H1 (cell line): ENCODE measurements around the gene SLC12A6. TPM values are rescaled to one million over a fixed set of nuclear protein-coding genes. Genes with fewer than 3 reads are reported as not detected.

Source experiments
- CTCF ChIA-PET: fragments of 300-600 bp; sonication (Branson Sonifier 250); formaldehyde crosslinking; loops from one replicate; lab custom pipeline; 2021; ENCODE audit not compliant: partially characterized antibody; lab: Charles Lee
- POLR2A ChIA-PET: fragments of 300-600 bp; sonication (Branson Sonifier 250); formaldehyde crosslinking; loops from one replicate; lab custom pipeline; 2021; ENCODE audit warnings: inconsistent platforms; ENCODE audit not compliant: partially characterized antibody; lab: Charles Lee
- DNase-seq, 2 experiments: peaks; one replicate each; pipeline versions ENCODE4 v3.0.0 to v3.0.0-alpha.2; 2010 to 2022; ENCODE audit warnings: low spot score in 2 of 2, low read depth in 1 of 2, mixed read lengths in 1 of 2
- FAIRE-seq: peaks from 2 replicates; lab custom pipeline; 2011; peaks lifted over from hg19 to GRCh38; lab: Jason Lieb, UNC
- H2AFZ ChIP-seq: 2 replicates; pipeline ENCODE4 v1.8.1; 2012; ENCODE audit warnings: low read length, inconsistent platforms
- H2AK5ac ChIP-seq: 2 replicates; pipeline ENCODE4 v1.6.1; 2013; ENCODE audit warnings: low read depth, low read length
- H2BK120ac ChIP-seq: replicated peaks from 2 replicates; pipeline ENCODE3; 2013; ENCODE audit warnings: low read depth, low read length, inconsistent platforms
- H2BK12ac ChIP-seq: 2 replicates; pipeline ENCODE4 v1.6.1; 2013; ENCODE audit warnings: low read depth, low read length
- H2BK15ac ChIP-seq: 2 replicates; pipeline ENCODE4 v1.6.1; 2013; ENCODE audit warnings: low read length
- H2BK20ac ChIP-seq: 2 replicates; pipeline ENCODE4 v1.6.1; 2013; ENCODE audit warnings: low read length
- H2BK5ac ChIP-seq: 2 replicates; pipeline ENCODE4 v1.6.1; 2013; ENCODE audit warnings: low read depth, low read length
- H3K14ac ChIP-seq: 2 replicates; pipeline ENCODE4 v1.6.1; 2013; ENCODE audit warnings: inconsistent platforms; ENCODE audit not compliant: insufficient read length
- H3K18ac ChIP-seq: 2 replicates; pipeline ENCODE4 v1.6.1; 2013; ENCODE audit warnings: low read length; ENCODE audit errors: extremely low read depth
- H3K23ac ChIP-seq: 2 replicates; pipeline ENCODE4 v1.6.1; 2013; ENCODE audit warnings: inconsistent platforms; ENCODE audit not compliant: insufficient read length
- H3K23me2 ChIP-seq: 2 replicates; pipeline ENCODE4 v1.6.1; 2013; ENCODE audit warnings: low read depth, low read length
- H3K27ac ChIP-seq: 2 replicates; pipeline ENCODE4 v1.6.1; 2011; ENCODE audit warnings: low read depth, low read length, inconsistent platforms
- H3K27me3 ChIP-seq, 4 experiments: replicated peaks in 1 of 4; 1 replicate in 1 of 4; 2 replicates in 3 of 4; pipeline versions ENCODE4 v1.6.1 to v1.8.1; 2011 to 2013; ENCODE audit warnings: low read length in 3 of 4, mild to moderate bottlenecking in 3 of 4, inconsistent platforms in 2 of 4, mixed read lengths in 2 of 4, moderate library complexity in 1 of 4; ENCODE audit not compliant: control insufficient read depth in 3 of 4, insufficient read depth in 3 of 4; ENCODE audit errors: extremely low read depth in 1 of 4
- H3K36me3 ChIP-seq, 4 experiments: 2 replicates each; pipeline versions ENCODE4 v1.6.1 to v1.8.1; 2011 to 2013; ENCODE audit warnings: mild to moderate bottlenecking in 4 of 4, low read length in 3 of 4, moderate library complexity in 2 of 4, control low read depth in 1 of 4, inconsistent platforms in 1 of 4; ENCODE audit not compliant: insufficient read depth in 4 of 4, control insufficient read depth in 2 of 4
- H3K4ac ChIP-seq: replicated peaks from 2 replicates; pipeline ENCODE3; 2013; ENCODE audit warnings: low read length, low read depth, mixed read lengths, inconsistent platforms; ENCODE audit not compliant: insufficient read length
- H3K4me1 ChIP-seq, 4 experiments: replicated peaks in 1 of 4; 1 replicate in 1 of 4; 2 replicates in 3 of 4; pipeline versions ENCODE4 v1.6.1 to v1.8.1; 2011 to 2013; ENCODE audit warnings: low read length in 3 of 4, inconsistent platforms in 2 of 4, mixed read lengths in 1 of 4; ENCODE audit not compliant: insufficient read depth in 4 of 4, control insufficient read depth in 3 of 4
- H3K4me2 ChIP-seq, 2 experiments: 2 replicates each; pipeline versions ENCODE4 v1.6.1 to v1.8.1; 2011 to 2013; ENCODE audit warnings: low read depth in 2 of 2, low read length in 2 of 2, control low read depth in 1 of 2, inconsistent platforms in 1 of 2, mild to moderate bottlenecking in 1 of 2; ENCODE audit not compliant: insufficient read depth in 1 of 2
- H3K4me3 ChIP-seq, 4 experiments: fragments of 200-600, 300-600 bp in 1 of 4; sonication (generic), shearing (Covaris generic), sonication (Bioruptor Twin) in 1 of 4; 2 replicates each; pipeline versions ENCODE4 v1.5.1 to v1.8.1; 2011 to 2016; ENCODE audit warnings: low read length in 4 of 4, low read depth in 3 of 4, control low read depth in 2 of 4, inconsistent platforms in 2 of 4, mild to moderate bottlenecking in 2 of 4, mixed read lengths in 1 of 4, moderate library complexity in 1 of 4; ENCODE audit not compliant: insufficient read depth in 2 of 4; ENCODE audit errors: extremely low read depth in 1 of 4
- H3K56ac ChIP-seq: replicated peaks from 2 replicates; pipeline ENCODE3; 2013; ENCODE audit warnings: low read depth, mild to moderate bottlenecking, mixed read lengths, low read length, inconsistent platforms; ENCODE audit not compliant: insufficient read length
- H3K79me1 ChIP-seq: 2 replicates; pipeline ENCODE4 v1.6.1; 2013; ENCODE audit warnings: low read depth, low read length, control low read depth
- H3K79me2 ChIP-seq, 2 experiments: 2 replicates each; pipeline versions ENCODE4 v1.6.1 to v1.8.1; 2012 to 2013; ENCODE audit warnings: low read length in 2 of 2, mild to moderate bottlenecking in 2 of 2, inconsistent platforms in 1 of 2; ENCODE audit not compliant: insufficient read depth in 2 of 2, control insufficient read depth in 1 of 2
- H3K9ac ChIP-seq, 4 experiments: replicated peaks in 1 of 4; 1 replicate in 1 of 4; 2 replicates in 3 of 4; pipeline versions ENCODE4 v1.6.1 to v1.8.1; 2011 to 2013; ENCODE audit warnings: low read depth in 3 of 4, low read length in 3 of 4, control low read depth in 2 of 4, mild to moderate bottlenecking in 2 of 4, moderate library complexity in 2 of 4, inconsistent platforms in 1 of 4; ENCODE audit errors: extremely low read depth in 1 of 4
- H3K9me3 ChIP-seq, 2 experiments: 2 replicates each; pipeline versions ENCODE4 v1.6.1 to v1.8.1; 2012 to 2013; ENCODE audit warnings: mild to moderate bottlenecking in 2 of 2, moderate library complexity in 2 of 2, control low read depth in 1 of 2, inconsistent platforms in 1 of 2, low read depth in 1 of 2, low read length in 1 of 2, mixed read lengths in 1 of 2; ENCODE audit not compliant: insufficient read depth in 2 of 2
- H4K20me1 ChIP-seq, 2 experiments: replicated peaks in 1 of 2; 2 replicates each; pipeline versions ENCODE3 to v1.8.1; 2011 to 2013; ENCODE audit warnings: inconsistent platforms in 2 of 2, low read length in 2 of 2, mild to moderate bottlenecking in 1 of 2; ENCODE audit not compliant: insufficient read depth in 2 of 2, control insufficient read depth in 1 of 2
- H4K5ac ChIP-seq: 2 replicates; pipeline ENCODE4 v1.6.1; 2013; ENCODE audit warnings: low read length, low read depth, mixed read lengths, inconsistent platforms; ENCODE audit not compliant: insufficient read length
- H4K8ac ChIP-seq: 2 replicates; pipeline ENCODE4 v1.8.0; 2013; ENCODE audit warnings: mild to moderate bottlenecking, moderate library complexity, low read length, inconsistent platforms; ENCODE audit not compliant: insufficient read depth; ENCODE audit errors: extremely low read depth
- H4K91ac ChIP-seq: replicated peaks from 2 replicates; pipeline ENCODE3; 2013; ENCODE audit warnings: low read length, mixed read lengths, inconsistent platforms; ENCODE audit not compliant: insufficient read length
- ASH2L ChIP-seq: fragments of 200-600, 300-600 bp; sonication (generic); IDR thresholded peaks from one replicate; pipeline ENCODE4 v1.7.1; 2017; ENCODE audit warnings: low read length
- BACH1 ChIP-seq: IDR thresholded peaks from 2 replicates; pipeline ENCODE4 v1.6.1; 2012; ENCODE audit warnings: low read length, improper control_type of control experiment
- CBX8 ChIP-seq: fragments of 300-800, 300-1000 bp; sonication (generic); IDR thresholded peaks from 2 replicates; pipeline ENCODE4 v1.7.1; 2016; ENCODE audit warnings: low read depth, low read length, borderline replicate concordance
- CHD1 ChIP-seq: IDR thresholded peaks from 2 replicates; pipeline ENCODE4 v1.6.1; 2012; ENCODE audit warnings: low read depth, low read length, improper control_type of control experiment
- EP300 ChIP-seq, 2 experiments: IDR thresholded peaks; 1 replicate in 1 of 2; 2 replicates in 1 of 2; pipeline ENCODE4 v1.6.1; 2011 to 2012; ENCODE audit warnings: low read depth in 2 of 2, low read length in 2 of 2, mild to moderate bottlenecking in 2 of 2, borderline replicate concordance in 1 of 2, inconsistent platforms in 1 of 2, moderate library complexity in 1 of 2
- HDAC6 ChIP-seq: IDR thresholded peaks from one replicate; pipeline ENCODE4 v1.7.1; 2012; ENCODE audit warnings: low read depth, mild to moderate bottlenecking, inconsistent platforms, low read length, moderate library complexity
- POLR2A ChIP-seq, 2 experiments: IDR thresholded peaks; 1 replicate in 1 of 2; 2 replicates in 1 of 2; pipeline ENCODE4 v1.6.1; 2011; ENCODE audit warnings: low read depth in 2 of 2, low read length in 2 of 2, mild to moderate bottlenecking in 2 of 2; ENCODE audit errors: control extremely low read depth in 1 of 2
- TAF1 ChIP-seq: IDR thresholded peaks from 2 replicates; pipeline ENCODE4 v1.6.1; 2011; ENCODE audit warnings: mild to moderate bottlenecking, low read depth, low read length
- TCF12 ChIP-seq: IDR thresholded peaks from 2 replicates; pipeline ENCODE4 v1.6.1; 2011; ENCODE audit warnings: low read depth, mild to moderate bottlenecking, low read length
- WGBS, 2 experiments: shearing (Covaris generic) in 1 of 2; methylation state at CpG; one replicate each; pipeline versions ENCODE4 v1.1.6 to v1.1.7; 2013 to 2015; ENCODE audit warnings: low lambda C conversion rate in 2 of 2, mixed read lengths in 2 of 2, inconsistent platforms in 1 of 2, low coverage in 1 of 2, missing lambda C conversion rate in 1 of 2; ENCODE audit not compliant: insufficient replicate concordance in 2 of 2, insufficient coverage in 1 of 2, insufficient read length in 1 of 2; ENCODE audit errors: extremely low coverage in 1 of 2, missing lambda C conversion rate in 1 of 2; 5-methylcytosine and 5-hydroxymethylcytosine counted together
- polyA plus RNA-seq, 7 experiments: library from polyadenylated mRNA; depleted of rRNA in 3 of 7; stranded (reverse) in 5 of 7; unstranded in 2 of 7; fragments of >200 nt in 5 of 7; fragments of 200-250 nt in 2 of 7; gene quantifications; 1 replicate in 5 of 7; 2 replicates in 1 of 7; 4 replicates in 1 of 7; pipeline versions ENCODE4 v1.2.1 to v1.2.3, GENCODE V29; 2011 to 2013; ENCODE audit warnings: missing spikeins in 2 of 7, mixed read lengths in 2 of 7
- total RNA-seq: library from RNA; stranded (reverse); fragmentation: NEBNext Ultra II Directional; extraction: Animal tissue kit (Norgen Biotek cat#: 25700); gene quantifications from 2 replicates; pipeline ENCODE4 v1.2.1, GENCODE V29; 2021
- TF ChIP-seq, protein P1 (sequence below): IDR thresholded peaks from 2 replicates; pipeline ENCODE4 v1.6.1; 2012; ENCODE audit warnings: inconsistent platforms
- TF ChIP-seq, protein P2 (sequence below): IDR thresholded peaks from 2 replicates; pipeline ENCODE4 v1.6.1; 2011; ENCODE audit warnings: low read depth, mild to moderate bottlenecking, low read length; ENCODE audit not compliant: insufficient read depth

The SLC12A6 gene
- total and polyA plus RNA-seq, 2 of the 8 experiments (the other 6 are each of a cell fraction or from before 2014, with no cell fraction given): 9.2 to 11.1 TPM

DNA sequence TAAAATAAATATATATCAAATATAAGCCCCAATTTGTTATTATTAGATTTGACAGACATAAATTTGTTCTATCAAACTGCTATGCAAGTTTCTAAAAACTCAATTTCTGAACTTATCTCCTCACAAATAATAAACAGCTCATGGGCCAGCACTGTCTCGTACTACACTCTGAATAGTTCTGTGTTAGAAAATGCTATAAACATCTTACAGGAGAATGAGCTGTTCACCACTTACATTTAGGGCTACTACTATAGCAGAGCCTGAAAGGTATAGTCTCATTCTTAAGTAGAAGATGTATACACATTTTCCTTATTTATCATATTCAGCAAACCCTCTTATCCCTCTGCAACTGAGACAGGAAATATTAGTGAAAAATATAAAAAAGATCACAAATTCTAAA, 12.6 kb downstream of the SLC12A6 start:
- H3K9ac ChIP-seq: no peak overlapping the region
- no peak overlapping the region for H3K23ac ChIP-seq
- H3K4me2 ChIP-seq: no peak overlapping the region
- ChIA-PET CTCF (interaction anchor here (0.7 to 0.9 kb wide), 2 partner anchors 12 to 37 kb away, joined by 3 read pairs; no protein-coding TSS in a partner anchor), POLR2A (no interaction called here)
- no peak overlapping the region for H3K4ac ChIP-seq
- H4K5ac ChIP-seq: no peak overlapping the region
- no peaks in the 10 kb centered on the region for H3K79me2 ChIP-seq
- H2BK5ac ChIP-seq: no peak overlapping the region
- 87% methylated on average over 1 of the region's 1 CpG; no CpG with 5 or more reads in 1 of the 2 experiments for WGBS, 2 experiments
- H2BK20ac ChIP-seq: no peak overlapping the region
- no peak overlapping the region for H3K27ac ChIP-seq
- H3K79me1 ChIP-seq: no peaks in the 10 kb centered on the region
- H3K4me3 ChIP-seq: no peak overlapping the region
- no peaks in the 10 kb centered on the region for H3K4me1 ChIP-seq
- no peaks in the 10 kb centered on the region for H3K27me3 ChIP-seq
- H2AK5ac ChIP-seq: no peak overlapping the region
- H3K14ac ChIP-seq: no peak overlapping the region
- no peak overlapping the region for H4K8ac ChIP-seq
- H2AFZ ChIP-seq: no peak overlapping the region
- DNase-seq: no peak
- 0 out of 8 replicates have a peak, but pooled peaks cover 0 to 5% (median 0%) of the 10 kb centered on the region in 4 experiments for H3K36me3 ChIP-seq
- H3K23me2 ChIP-seq: no peaks in the 10 kb centered on the region
- no peak for FAIRE-seq
- H3K9me3 ChIP-seq: peaks cover 7% of the 10 kb centered on the region in 2 experiments; a peak in 1 of 4 replicates
- H2BK120ac ChIP-seq: no peak overlapping the region
- H2BK12ac ChIP-seq: no peak overlapping the region
- H2BK15ac ChIP-seq: no peak overlapping the region
- no peak overlapping the region for H3K18ac ChIP-seq
- no peak overlapping the region for H4K91ac ChIP-seq
- H4K20me1 ChIP-seq: no peaks in the 10 kb centered on the region
- no peak overlapping the region for H3K56ac ChIP-seq
- no peak for TF ChIP-seq CBX8
- TF ChIP-seq CHD1: no peak
- TF ChIP-seq HDAC6: no peak
- TF ChIP-seq TAF1: no peak
- TF ChIP-seq, protein P1, sequence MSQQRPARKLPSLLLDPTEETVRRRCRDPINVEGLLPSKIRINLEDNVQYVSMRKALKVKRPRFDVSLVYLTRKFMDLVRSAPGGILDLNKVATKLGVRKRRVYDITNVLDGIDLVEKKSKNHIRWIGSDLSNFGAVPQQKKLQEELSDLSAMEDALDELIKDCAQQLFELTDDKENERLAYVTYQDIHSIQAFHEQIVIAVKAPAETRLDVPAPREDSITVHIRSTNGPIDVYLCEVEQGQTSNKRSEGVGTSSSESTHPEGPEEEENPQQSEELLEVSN: no peak
- TF ChIP-seq, protein P2, sequence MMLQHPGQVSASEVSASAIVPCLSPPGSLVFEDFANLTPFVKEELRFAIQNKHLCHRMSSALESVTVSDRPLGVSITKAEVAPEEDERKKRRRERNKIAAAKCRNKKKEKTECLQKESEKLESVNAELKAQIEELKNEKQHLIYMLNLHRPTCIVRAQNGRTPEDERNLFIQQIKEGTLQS: no peak
- no peak for TF ChIP-seq ASH2L
- no peak for TF ChIP-seq EP300 (IDR thresholded peaks at IDR 0.05; ENCODE audit: borderline replicate concordance in 1 of 2, low read depth in 2 of 2, low read length in 2 of 2)
- no peak for TF ChIP-seq TCF12
- TF ChIP-seq BACH1: no peak
- no peak for TF ChIP-seq POLR2A (IDR thresholded peaks at IDR 0.05; ENCODE audit: control extremely low read depth in 1 of 2, low read depth in 2 of 2, low read length in 2 of 2)
